ENCODE results near the gene MYH11. TPM values are rescaled to one million over a fixed set of nuclear protein-coding genes. Genes with fewer than 3 reads are reported as not detected.

The MYH11 gene
- total RNA-seq, 2 donors from 2014 or later, result 0.09 to 0.29 TPM

DNA sequence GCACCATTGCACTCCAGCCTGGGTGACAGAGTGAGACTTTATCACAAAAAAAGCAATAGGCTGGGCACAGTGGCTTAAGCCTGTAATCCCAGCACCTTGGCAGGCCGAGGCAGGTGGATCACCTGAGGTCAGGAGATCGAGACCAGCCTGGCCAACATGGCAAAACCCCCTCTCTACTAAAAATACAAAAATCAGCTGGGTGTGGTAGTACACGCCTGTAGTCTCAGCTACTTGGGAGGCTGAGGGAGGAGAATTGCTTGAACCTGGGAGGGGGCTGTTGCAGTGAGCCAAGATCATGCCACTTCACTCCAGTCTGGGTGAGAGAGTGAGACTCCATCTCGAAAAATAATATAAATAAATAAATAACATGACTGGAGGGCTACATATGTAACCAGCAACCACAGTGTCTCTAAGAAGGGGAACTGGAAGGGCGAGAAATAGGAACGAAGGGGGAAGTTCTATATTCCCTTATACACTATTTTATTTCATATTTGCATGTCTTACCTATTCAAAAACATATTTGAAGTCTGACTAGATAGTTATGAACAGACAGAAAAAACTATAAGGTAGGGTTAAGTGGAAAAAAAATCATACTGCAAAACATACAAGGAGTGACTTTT, 25.9 kb downstream of the MYH11 start:
- H3K27me3 ChIP-seq (ENCODE audit: control insufficient read depth, insufficient read depth, low read length, poor library complexity, severe bottlenecking), result peaks cover 24% of the 10 kb centered on the region
- TF ChIP-seq, protein P1, sequence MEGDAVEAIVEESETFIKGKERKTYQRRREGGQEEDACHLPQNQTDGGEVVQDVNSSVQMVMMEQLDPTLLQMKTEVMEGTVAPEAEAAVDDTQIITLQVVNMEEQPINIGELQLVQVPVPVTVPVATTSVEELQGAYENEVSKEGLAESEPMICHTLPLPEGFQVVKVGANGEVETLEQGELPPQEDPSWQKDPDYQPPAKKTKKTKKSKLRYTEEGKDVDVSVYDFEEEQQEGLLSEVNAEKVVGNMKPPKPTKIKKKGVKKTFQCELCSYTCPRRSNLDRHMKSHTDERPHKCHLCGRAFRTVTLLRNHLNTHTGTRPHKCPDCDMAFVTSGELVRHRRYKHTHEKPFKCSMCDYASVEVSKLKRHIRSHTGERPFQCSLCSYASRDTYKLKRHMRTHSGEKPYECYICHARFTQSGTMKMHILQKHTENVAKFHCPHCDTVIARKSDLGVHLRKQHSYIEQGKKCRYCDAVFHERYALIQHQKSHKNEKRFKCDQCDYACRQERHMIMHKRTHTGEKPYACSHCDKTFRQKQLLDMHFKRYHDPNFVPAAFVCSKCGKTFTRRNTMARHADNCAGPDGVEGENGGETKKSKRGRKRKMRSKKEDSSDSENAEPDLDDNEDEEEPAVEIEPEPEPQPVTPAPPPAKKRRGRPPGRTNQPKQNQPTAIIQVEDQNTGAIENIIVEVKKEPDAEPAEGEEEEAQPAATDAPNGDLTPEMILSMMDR (conservative IDR thresholded peaks at IDR 0.05), result no peak
- H3K9me3 ChIP-seq (ENCODE audit: control insufficient read depth, low read length), result no peaks in the 10 kb centered on the region
- H3K4me1 ChIP-seq (ENCODE audit: control insufficient read depth, insufficient read depth, low read length), result no peaks in the 10 kb centered on the region
- Mint-ChIP-seq H3K9me3 (no peaks in the 10 kb centered on the region), H3K27ac (no peak overlapping the region), H3K4me1 (no peaks in the 10 kb centered on the region), H3K4me3 (no peak overlapping the region), H3K27me3 (ENCODE audit: insufficient read depth) (peaks cover 11% of the 10 kb centered on the region), H3K36me3 (ENCODE audit: low read depth) (no peaks in the 10 kb centered on the region)
- DNase-seq, result no peak
- H3K36me3 ChIP-seq (ENCODE audit: control insufficient read depth, insufficient read depth, low read length), result no peaks in the 10 kb centered on the region
- H3K4me3 ChIP-seq (ENCODE audit: low read length), result no peak overlapping the region
- H3K9ac ChIP-seq (ENCODE audit: extremely low read depth, low read length, poor library complexity, severe bottlenecking), result no peak overlapping the region
- H3K27ac ChIP-seq (ENCODE audit: low read depth, low read length), result no peak overlapping the region
- 92% methylated on average over 5 of the region's 6 CpGs; no CpG with 5 or more reads in 1 of the 2 experiments for WGBS, 2 experiments (ENCODE audit: insufficient coverage in 1 of 2, insufficient read length in 1 of 2)

- no peak overlapping the region for H3K9ac ChIP-seq (ENCODE audit: extremely low read depth, low read length, poor library complexity, severe bottlenecking)
- Mint-ChIP-seq H3K27ac (no peak overlapping the region), H3K4me3 (no peak overlapping the region), H3K36me3 (ENCODE audit: low read depth) (no peaks in the 10 kb centered on the region), H3K4me1 (no peaks in the 10 kb centered on the region), H3K27me3 (ENCODE audit: insufficient read depth) (peaks cover 23% of the 10 kb centered on the region), H3K9me3 (no peaks in the 10 kb centered on the region)
- DNase-seq, result peak; percentile 46
- H3K9me3 ChIP-seq (ENCODE audit: control insufficient read depth, low read length), result no peaks in the 10 kb centered on the region
- H3K27ac ChIP-seq (ENCODE audit: low read depth, low read length), result no peak overlapping the region
- no peaks in the 10 kb centered on the region for H3K4me1 ChIP-seq (ENCODE audit: control insufficient read depth, insufficient read depth, low read length)
- H3K36me3 ChIP-seq (ENCODE audit: control insufficient read depth, insufficient read depth, low read length), result no peaks in the 10 kb centered on the region
- TF ChIP-seq, protein P1 (conservative IDR thresholded peaks at IDR 0.05), result no peak
- H3K4me3 ChIP-seq (ENCODE audit: low read length), result no peak overlapping the region
- 62 to 81% methylated on average over 4 to 9 of the region's 9 CpGs for WGBS, 2 experiments (ENCODE audit: insufficient coverage in 1 of 2, insufficient read length in 1 of 2)
- H3K27me3 ChIP-seq (ENCODE audit: control insufficient read depth, insufficient read depth, low read length, poor library complexity, severe bottlenecking), result peaks cover 38% of the 10 kb centered on the region
Measured at GRCh38 chr16:15829460-15829859, 27.4 kb downstream of the MYH11 start.

DNA sequence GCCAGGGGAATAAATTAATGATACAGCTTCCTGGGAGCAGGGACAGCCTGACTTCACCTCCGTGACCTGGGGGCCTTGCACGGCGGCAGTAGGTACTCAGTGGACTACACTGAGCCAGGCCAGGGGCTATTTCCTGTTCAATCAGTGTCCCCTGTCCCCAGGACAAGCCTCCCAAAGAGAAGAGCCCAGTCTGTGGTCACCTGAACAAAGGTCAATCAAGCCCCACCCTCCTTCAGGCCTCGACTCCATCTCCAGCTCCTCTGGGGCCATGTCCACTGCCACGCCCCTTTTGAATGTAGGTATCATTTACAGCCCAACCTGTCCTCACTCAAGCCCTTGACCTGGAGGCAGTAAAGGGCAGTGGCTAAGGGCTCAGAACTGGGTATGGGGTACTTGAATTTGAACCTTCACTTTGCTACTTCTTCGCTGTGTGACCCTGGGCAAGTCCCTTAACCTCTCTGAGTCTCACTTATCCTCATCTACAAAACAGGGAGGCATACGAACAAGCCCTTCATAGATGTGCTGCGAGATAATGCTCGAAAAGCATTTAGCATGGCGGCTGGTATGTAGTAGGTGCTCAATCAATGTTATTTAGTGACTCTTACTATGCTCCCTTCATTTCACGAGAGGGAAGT, 29.0 kb downstream of the MYH11 start:
- Histone ChIP-seq H3K27me3 (ENCODE audit: control insufficient read depth, insufficient read depth, low read length, poor library complexity, severe bottlenecking) (peaks cover 44% of the 10 kb centered on the region), H3K9ac (ENCODE audit: extremely low read depth, low read length, poor library complexity, severe bottlenecking) (no peak overlapping the region), H3K36me3 (ENCODE audit: control insufficient read depth, insufficient read depth, low read length) (no peaks in the 10 kb centered on the region), H3K4me1 (ENCODE audit: control insufficient read depth, insufficient read depth, low read length) (no peaks in the 10 kb centered on the region), H3K4me3 (ENCODE audit: low read length) (no peak overlapping the region), H3K27ac (ENCODE audit: low read depth, low read length) (no peak overlapping the region), H3K9me3 (ENCODE audit: control insufficient read depth, low read length) (no peaks in the 10 kb centered on the region)
- TF ChIP-seq, protein P1 (conservative IDR thresholded peaks at IDR 0.05), result no peak
- no peak for DNase-seq
- Mint-ChIP-seq H3K9me3 (no peaks in the 10 kb centered on the region), H3K27me3 (ENCODE audit: insufficient read depth) (peaks cover 31% of the 10 kb centered on the region), H3K36me3 (ENCODE audit: low read depth) (no peaks in the 10 kb centered on the region), H3K4me3 (no peak overlapping the region), H3K27ac (no peak overlapping the region), H3K4me1 (no peaks in the 10 kb centered on the region)
- WGBS, 2 experiments (ENCODE audit: insufficient coverage in 1 of 2, insufficient read length in 1 of 2), result 92 to 95% methylated on average over 9 to 11 of the region's 11 CpGs
